Measurements from ENCODE around the gene AGXT2. TPM values are rescaled to one million over a fixed set of nuclear protein-coding genes. Genes with fewer than 3 reads are reported as not detected.
A peak's percentile ranks its signal among the peaks of the same experiment; 100 is the strongest.

The AGXT2 gene
- total RNA-seq, 1 donor from 2014 or later, result not detected

- H3K4me1 ChIP-seq, result no peaks in the 10 kb centered on the region
- no peaks in the 10 kb centered on the region for H3K36me3 ChIP-seq
- H3K27ac ChIP-seq, result no peak overlapping the region
- Mint-ChIP-seq H3K4me1 (peaks cover 19% of the 10 kb centered on the region), H3K27me3 (ENCODE audit: insufficient read depth, low read depth) (peaks cover 6% of the 10 kb centered on the region), H3K9me3 (no peaks in the 10 kb centered on the region), H3K27ac (no peak overlapping the region), H3K4me3 (no peak overlapping the region), H3K36me3 (no peaks in the 10 kb centered on the region)
- no peaks in the 10 kb centered on the region for H3K27me3 ChIP-seq
- no peaks in the 10 kb centered on the region for H3K79me2 ChIP-seq (ENCODE audit: low read depth)
- no peak overlapping the region for H3K9ac ChIP-seq
- TF ChIP-seq EZH2 (IDR thresholded peaks at IDR 0.05) (no peak), CTCF (IDR thresholded peaks at IDR 0.05) (no peak), EZH2phosphoT487 (IDR thresholded peaks at IDR 0.05) (no peak)
- no peak for DNase-seq (ENCODE audit: low spot score)
- H3F3A ChIP-seq (ENCODE audit: low read depth), result no peaks in the 10 kb centered on the region
- H3K9me3 ChIP-seq (ENCODE audit: low read depth), result no peaks in the 10 kb centered on the region
- no peak overlapping the region for H2AFZ ChIP-seq (replicated peaks)
- no peak overlapping the region for H3K4me3 ChIP-seq
- H4K20me1 ChIP-seq (ENCODE audit: low read depth), result no peaks in the 10 kb centered on the region
- H3K4me2 ChIP-seq, result no peak overlapping the region
Measured at GRCh38 chr5:35042781-35043180, 5.0 kb downstream of the AGXT2 start.

GRCh38 chr5:35041261-35041660 lies 6.5 kb downstream of the AGXT2 start:
- H3K36me3 ChIP-seq, result no peaks in the 10 kb centered on the region
- peaks cover 24% of the 10 kb centered on the region for H3K4me1 Mint-ChIP-seq
- TF ChIP-seq EZH2 (IDR thresholded peaks at IDR 0.05) (no peak), CTCF (IDR thresholded peaks at IDR 0.05) (no peak), EZH2phosphoT487 (IDR thresholded peaks at IDR 0.05) (no peak)
- H3F3A ChIP-seq (ENCODE audit: low read depth), result no peaks in the 10 kb centered on the region
- H3K27me3 Mint-ChIP-seq (ENCODE audit: insufficient read depth, low read depth), result peaks cover 6% of the 10 kb centered on the region
- H3K9me3 ChIP-seq (ENCODE audit: low read depth), result no peaks in the 10 kb centered on the region
- H3K4me1 ChIP-seq, result no peaks in the 10 kb centered on the region
- no peak overlapping the region for H3K9ac ChIP-seq
- H2AFZ ChIP-seq (replicated peaks), result peak overlapping the region; percentile 30
- no peaks in the 10 kb centered on the region for H4K20me1 ChIP-seq (ENCODE audit: low read depth)
- H3K4me3 ChIP-seq, result no peak overlapping the region
- no peak for DNase-seq (ENCODE audit: low spot score)
- H3K9me3 Mint-ChIP-seq, result no peaks in the 10 kb centered on the region
- no peaks in the 10 kb centered on the region for H3K27me3 ChIP-seq
- H3K4me2 ChIP-seq, result no peak overlapping the region
- no peaks in the 10 kb centered on the region for H3K79me2 ChIP-seq (ENCODE audit: low read depth)
- no peak overlapping the region for H3K27ac Mint-ChIP-seq
- no peak overlapping the region for H3K27ac ChIP-seq
- no peaks in the 10 kb centered on the region for H3K36me3 Mint-ChIP-seq
- H3K4me3 Mint-ChIP-seq, result no peak overlapping the region

- TF ChIP-seq EZH2 (IDR thresholded peaks at IDR 0.05) (no peak), EZH2phosphoT487 (IDR thresholded peaks at IDR 0.05) (no peak), CTCF (IDR thresholded peaks at IDR 0.05) (no peak)
- Histone ChIP-seq H3K27me3 (no peaks in the 10 kb centered on the region), H3K79me2 (ENCODE audit: low read depth) (no peaks in the 10 kb centered on the region), H4K20me1 (ENCODE audit: low read depth) (no peaks in the 10 kb centered on the region), H3K36me3 (no peaks in the 10 kb centered on the region), H3K27ac (no peak overlapping the region), H2AFZ (replicated peaks) (no peak overlapping the region), H3K4me2 (no peak overlapping the region), H3K9me3 (ENCODE audit: low read depth) (no peaks in the 10 kb centered on the region), H3F3A (ENCODE audit: low read depth) (no peaks in the 10 kb centered on the region), H3K9ac (no peak overlapping the region), H3K4me3 (no peak overlapping the region), H3K4me1 (no peaks in the 10 kb centered on the region)
- no peak for DNase-seq (ENCODE audit: low spot score)
- Mint-ChIP-seq H3K36me3 (no peaks in the 10 kb centered on the region), H3K4me1 (peaks cover 25% of the 10 kb centered on the region), H3K4me3 (no peak overlapping the region), H3K27ac (peak overlapping the region; percentile 76), H3K27me3 (ENCODE audit: insufficient read depth, low read depth) (peaks cover 8% of the 10 kb centered on the region), H3K9me3 (no peaks in the 10 kb centered on the region)
Measured at GRCh38 chr5:35038891-35039290, 8.9 kb downstream of the AGXT2 start.
